Measurements from ENCODE around the gene ARID4B.

The ARID4B gene

GRCh38 chr1:235250430-235250829 is 77.5 kb downstream of the ARID4B start:
- Histone ChIP-seq H3K79me2 (ENCODE audit: insufficient read depth, low read length) (peaks cover 62% of the 10 kb centered on the region), H3K4me1 (ENCODE audit: insufficient read depth, low read length) (peaks cover 29% of the 10 kb centered on the region), H4K20me1 (ENCODE audit: insufficient read depth, low read length) (no peaks in the 10 kb centered on the region), H3K36me3 (ENCODE audit: insufficient read depth, low read length) (peaks cover 32% of the 10 kb centered on the region), H3K9me3 (ENCODE audit: insufficient read depth, low read length, severe bottlenecking) (no peaks in the 10 kb centered on the region), H2AFZ (ENCODE audit: low read depth, low read length) (no peak overlapping the region), H3K4me2 (ENCODE audit: insufficient read depth, low read length) (no peak overlapping the region), H3K9ac (ENCODE audit: low read depth, low read length) (no peak overlapping the region), H3K27ac (ENCODE audit: low read length) (no peak overlapping the region), H3K4me3 (ENCODE audit: low read depth in 1 of 2, low read length in 2 of 2) (no peak overlapping the region), H3K27me3 (ENCODE audit: insufficient read depth, low read length, poor library complexity) (no peaks in the 10 kb centered on the region)
- TF ChIP-seq EZH2 (IDR thresholded peaks at IDR 0.05; ENCODE audit: borderline replicate concordance, low read depth, low read length, severe bottlenecking) = no peak
- TF ChIP-seq CTCF (IDR thresholded peaks at IDR 0.05; ENCODE audit: borderline replicate concordance, extremely low read depth, low read length, poor library complexity, severe bottlenecking) = no peak
- DNase-seq = no peak
- no peak for ATAC-seq (ENCODE audit: insufficient read depth, low read depth)

GRCh38 chr1:235246022-235246948 is 81.7 kb downstream of the ARID4B start:
- peak overlapping the region in 1 of 2 experiments; percentile 36; a peak in 2 of 4 replicates for H3K4me3 ChIP-seq (ENCODE audit: low read depth in 1 of 2, low read length in 2 of 2)
- peak overlapping the region; percentile 95 for H3K27ac ChIP-seq (ENCODE audit: low read length)
- peak overlapping the region; percentile 58 for H3K4me2 ChIP-seq (ENCODE audit: insufficient read depth, low read length)
- no peaks in the 10 kb centered on the region for H4K20me1 ChIP-seq (ENCODE audit: insufficient read depth, low read length)
- DNase-seq (no peak), ATAC-seq (ENCODE audit: insufficient read depth, low read depth) (no peak)
- H2AFZ ChIP-seq (ENCODE audit: low read depth, low read length) = no peak overlapping the region
- no peaks in the 10 kb centered on the region for H3K9me3 ChIP-seq (ENCODE audit: insufficient read depth, low read length, severe bottlenecking)
- no peak for TF ChIP-seq EZH2 (IDR thresholded peaks at IDR 0.05; ENCODE audit: borderline replicate concordance, low read depth, low read length, severe bottlenecking)
- no peak for TF ChIP-seq CTCF (IDR thresholded peaks at IDR 0.05; ENCODE audit: borderline replicate concordance, extremely low read depth, low read length, poor library complexity, severe bottlenecking)
- peak overlapping the region; percentile 41 for H3K9ac ChIP-seq (ENCODE audit: low read depth, low read length)
- peaks cover 52% of the 10 kb centered on the region for H3K79me2 ChIP-seq (ENCODE audit: insufficient read depth, low read length)
- H3K4me1 ChIP-seq (ENCODE audit: insufficient read depth, low read length) = peaks cover 43% of the 10 kb centered on the region
- H3K27me3 ChIP-seq (ENCODE audit: insufficient read depth, low read length, poor library complexity) = no peaks in the 10 kb centered on the region
- H3K36me3 ChIP-seq (ENCODE audit: insufficient read depth, low read length) = peaks cover 29% of the 10 kb centered on the region

- H3K4me1 ChIP-seq (ENCODE audit: insufficient read depth, low read length) = peaks cover 43% of the 10 kb centered on the region
These were observed 82.9 kb downstream of the ARID4B start for GRCh38 chr1:235244974-235245592.

More at GRCh38 chr1:235244974-235245592, 82.9 kb downstream of the ARID4B start:
- Histone ChIP-seq H3K4me2 (ENCODE audit: insufficient read depth, low read length) (peak overlapping the region; percentile 58), H2AFZ (ENCODE audit: low read depth, low read length) (peak overlapping the region; percentile 44), H3K4me3 (ENCODE audit: low read depth in 1 of 2, low read length in 2 of 2) (peak overlapping the region in 1 of 2 experiments; percentile 38; a peak in 2 of 4 replicates), H3K27ac (ENCODE audit: low read length) (peak overlapping the region; percentile 95), H3K79me2 (ENCODE audit: insufficient read depth, low read length) (peaks cover 40% of the 10 kb centered on the region), H3K9ac (ENCODE audit: low read depth, low read length) (peak overlapping the region; percentile 41), H3K9me3 (ENCODE audit: insufficient read depth, low read length, severe bottlenecking) (no peaks in the 10 kb centered on the region), H3K27me3 (ENCODE audit: insufficient read depth, low read length, poor library complexity) (no peaks in the 10 kb centered on the region), H3K36me3 (ENCODE audit: insufficient read depth, low read length) (peaks cover 22% of the 10 kb centered on the region), H4K20me1 (ENCODE audit: insufficient read depth, low read length) (no peaks in the 10 kb centered on the region)
- DNase-seq (peak; percentile 24), ATAC-seq (ENCODE audit: insufficient read depth, low read depth) (peak; percentile 89)
- TF ChIP-seq EZH2 (IDR thresholded peaks at IDR 0.05; ENCODE audit: borderline replicate concordance, low read depth, low read length, severe bottlenecking) (no peak), CTCF (IDR thresholded peaks at IDR 0.05; ENCODE audit: borderline replicate concordance, extremely low read depth, low read length, poor library complexity, severe bottlenecking) (no peak)

All from DND-41 (cell line).